RWPE2 (cell line): ENCODE results near the gene RUFY4.

Source experiments
- ATAC-seq: fragments of 200-7000 bp; cut with Tn5 transposase; 3 replicates; pipeline ENCODE4 v1.9.1; 2021; ENCODE audit warnings: low read depth
- DNase-seq: peaks from one replicate; pipeline ENCODE4 v3.0.0-alpha.2; 2020; ENCODE audit warnings: low spot score
- H3K27ac ChIP-seq: fragments of 450-650 bp; 2 replicates; pipeline ENCODE4 v1.5.1; 2017; ENCODE audit warnings: mild to moderate bottlenecking; ENCODE audit not compliant: poor library complexity, severe bottlenecking
- H3K27me3 ChIP-seq: fragments of 250-450 bp; sonication (Bioruptor Pico); 2 replicates; pipeline ENCODE4 v1.5.1; 2021; ENCODE audit warnings: mild to moderate bottlenecking, moderate library complexity; ENCODE audit not compliant: insufficient read depth, poor library complexity, severe bottlenecking
- H3K36me3 ChIP-seq: fragments of 250-450 bp; sonication (Bioruptor Pico); 2 replicates; pipeline ENCODE4 v1.5.1; 2020; ENCODE audit warnings: low read depth, mild to moderate bottlenecking, moderate library complexity
- H3K4me1 ChIP-seq: fragments of 250-450 bp; sonication (Bioruptor Pico); 2 replicates; pipeline ENCODE4 v1.5.1; 2021; ENCODE audit warnings: mild to moderate bottlenecking, moderate library complexity; ENCODE audit not compliant: insufficient read depth, poor library complexity, severe bottlenecking
- H3K4me3 ChIP-seq: fragments of 250-450 bp; sonication (Bioruptor Pico); 2 replicates; pipeline ENCODE4 v1.5.1; 2021; ENCODE audit warnings: mild to moderate bottlenecking, moderate library complexity; ENCODE audit not compliant: severe bottlenecking
- H3K9me3 ChIP-seq: fragments of 250-450 bp; sonication (Bioruptor Pico); 2 replicates; pipeline ENCODE4 v1.5.1; 2021; ENCODE audit warnings: mild to moderate bottlenecking, moderate library complexity; ENCODE audit not compliant: severe bottlenecking
- CTCF ChIP-seq: fragments of 450-650 bp; IDR thresholded peaks from one replicate; pipeline ENCODE4 v1.5.1; 2017; ENCODE audit warnings: mild to moderate bottlenecking, moderate library complexity; ENCODE audit not compliant: poor library complexity, severe bottlenecking

The RUFY4 gene

GRCh38 chr2:218021536-218022071 lies 47.4 kb upstream of the RUFY4 start:
- Histone ChIP-seq H3K4me1 (no peaks in the 10 kb centered on the region), H3K36me3 (no peaks in the 10 kb centered on the region), H3K27ac (no peak overlapping the region), H3K4me3 (no peak overlapping the region), H3K9me3 (no peaks in the 10 kb centered on the region), H3K27me3 (no peaks in the 10 kb centered on the region)
- no peak for ATAC-seq
- DNase-seq, result peak; percentile 41
- no peak for TF ChIP-seq CTCF

- Histone ChIP-seq H3K27ac (no peak overlapping the region), H3K4me3 (no peak overlapping the region), H3K36me3 (no peaks in the 10 kb centered on the region), H3K27me3 (no peaks in the 10 kb centered on the region), H3K9me3 (no peaks in the 10 kb centered on the region), H3K4me1 (no peaks in the 10 kb centered on the region)
- DNase-seq, result peak; percentile 25
- no peak for TF ChIP-seq CTCF
- ATAC-seq, result no peak
These were observed 46.8 kb upstream of the RUFY4 start for GRCh38 chr2:218022131-218022850.

- Histone ChIP-seq H3K27me3 (no peaks in the 10 kb centered on the region), H3K4me1 (no peaks in the 10 kb centered on the region), H3K4me3 (no peak overlapping the region), H3K27ac (no peak overlapping the region), H3K36me3 (no peaks in the 10 kb centered on the region), H3K9me3 (no peaks in the 10 kb centered on the region)
- no peak for TF ChIP-seq CTCF
- no peak for ATAC-seq
- DNase-seq, result peak; percentile 16
These were observed 46.1 kb upstream of the RUFY4 start for GRCh38 chr2:218022851-218023530.

- H3K36me3 ChIP-seq, result no peaks in the 10 kb centered on the region
- H3K9me3 ChIP-seq, result no peaks in the 10 kb centered on the region
- no peak overlapping the region for H3K4me3 ChIP-seq
- no peak overlapping the region for H3K27ac ChIP-seq
- DNase-seq (no peak), ATAC-seq (no peak)
- peaks cover 2% of the 10 kb centered on the region for H3K4me1 ChIP-seq
- H3K27me3 ChIP-seq, result no peaks in the 10 kb centered on the region
- TF ChIP-seq CTCF, result no peak
These were observed 45.4 kb upstream of the RUFY4 start for GRCh38 chr2:218023636-218024035.
